Measurements from ENCODE around the gene CRAT. TPM values are rescaled to one million over a fixed set of nuclear protein-coding genes. Genes with fewer than 3 reads are reported as not detected.

Gene CRAT
- total RNA-seq, 1 experiment from 2014 or later: 16.1 TPM

DNA sequence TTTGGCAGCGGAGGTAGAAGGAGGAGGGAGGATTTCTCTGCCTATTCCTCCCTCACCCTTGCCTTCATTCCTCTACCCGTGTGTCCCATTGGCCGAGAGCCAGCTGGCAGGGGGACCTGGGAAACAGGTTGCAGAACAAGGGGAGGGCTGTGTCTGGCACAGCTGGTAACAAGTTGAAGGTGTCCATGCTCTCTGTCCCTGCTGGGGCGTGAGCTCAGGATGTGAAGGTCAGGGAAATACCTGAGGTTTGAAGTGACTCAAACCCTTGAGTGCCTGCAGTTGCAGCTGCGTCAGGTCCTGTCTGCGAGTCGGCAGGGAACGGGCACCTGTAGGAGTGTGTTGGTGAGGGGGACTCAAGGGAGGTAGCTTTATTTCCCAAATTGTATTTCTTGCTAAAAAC, 58.0 kb downstream of the CRAT start:
- Histone ChIP-seq H3K79me2 (ENCODE audit: low read length) (no peaks in the 10 kb centered on the region), H3K4me3 (ENCODE audit: low read length) (no peak overlapping the region), H3K27ac (ENCODE audit: low read length) (peak overlapping the region; percentile 94), H3K27me3 (ENCODE audit: low read length) (no peaks in the 10 kb centered on the region), H3K4me2 (ENCODE audit: low read length) (peak overlapping the region; percentile 52), H3K9me2 (replicated peaks; ENCODE audit: low read length) (no peaks in the 10 kb centered on the region), H3F3A (ENCODE audit: low read length, unreplicated experiment) (no peaks in the 10 kb centered on the region), H4K20me1 (ENCODE audit: low read length) (no peaks in the 10 kb centered on the region), H3K36me3 (ENCODE audit: low read depth, low read length) (no peaks in the 10 kb centered on the region; the same call in 1 of the 2 replicates), H3K4me1 (ENCODE audit: insufficient read depth, low read length) (peaks cover 10% of the 10 kb centered on the region), H2AFZ (ENCODE audit: low read length) (no peak overlapping the region), H3K9ac (ENCODE audit: low read length) (peak overlapping the region; percentile 68), H3K9me3 (ENCODE audit: low read length) (no peaks in the 10 kb centered on the region)
- ATAC-seq: peak; percentile 97
- TF ChIP-seq EZH2phosphoT487 (IDR thresholded peaks at IDR 0.05; ENCODE audit: borderline replicate concordance, low read length) (no peak), EZH2 (IDR thresholded peaks at IDR 0.05; ENCODE audit: low read length, unreplicated experiment) (no peak)
- TF ChIP-seq, protein P1, sequence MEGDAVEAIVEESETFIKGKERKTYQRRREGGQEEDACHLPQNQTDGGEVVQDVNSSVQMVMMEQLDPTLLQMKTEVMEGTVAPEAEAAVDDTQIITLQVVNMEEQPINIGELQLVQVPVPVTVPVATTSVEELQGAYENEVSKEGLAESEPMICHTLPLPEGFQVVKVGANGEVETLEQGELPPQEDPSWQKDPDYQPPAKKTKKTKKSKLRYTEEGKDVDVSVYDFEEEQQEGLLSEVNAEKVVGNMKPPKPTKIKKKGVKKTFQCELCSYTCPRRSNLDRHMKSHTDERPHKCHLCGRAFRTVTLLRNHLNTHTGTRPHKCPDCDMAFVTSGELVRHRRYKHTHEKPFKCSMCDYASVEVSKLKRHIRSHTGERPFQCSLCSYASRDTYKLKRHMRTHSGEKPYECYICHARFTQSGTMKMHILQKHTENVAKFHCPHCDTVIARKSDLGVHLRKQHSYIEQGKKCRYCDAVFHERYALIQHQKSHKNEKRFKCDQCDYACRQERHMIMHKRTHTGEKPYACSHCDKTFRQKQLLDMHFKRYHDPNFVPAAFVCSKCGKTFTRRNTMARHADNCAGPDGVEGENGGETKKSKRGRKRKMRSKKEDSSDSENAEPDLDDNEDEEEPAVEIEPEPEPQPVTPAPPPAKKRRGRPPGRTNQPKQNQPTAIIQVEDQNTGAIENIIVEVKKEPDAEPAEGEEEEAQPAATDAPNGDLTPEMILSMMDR (conservative IDR thresholded peaks at IDR 0.05; ENCODE audit: low read depth, low read length): no peak
- peak; percentile 97 for DNase-seq
- BruUV-seq (replicated peaks): no TSS peak
- intact Hi-C loops (cut with micrococcal nuclease): no loop called here
- CTCF ChIA-PET: no interaction called here
- POLR2A ChIA-PET (ENCODE audit: unreplicated experiment): no interaction called here

Other genes with a start within 250 kb of the CRAT start
- 7.4 and 12.9 TPM in 2 replicates for gene KYAT1, start 228.8 kb downstream of the CRAT start, total RNA-seq (2014; rRNA removed)
- 58.9 and 65.5 TPM in 2 replicates for gene LRRC8A, start 228.7 kb downstream of the CRAT start, total RNA-seq (2014; rRNA removed)
- 1.6 TPM in 1 of 2 replicates, not detected in the other for gene PHYHD1, start 189.8 kb downstream of the CRAT start, total RNA-seq (2014; rRNA removed)
- gene DOLK, start 163.2 kb downstream of the CRAT start, total RNA-seq (2014; rRNA removed): 17.9 and 23.7 TPM in 2 replicates
- gene NUP188, start 163.1 kb downstream of the CRAT start, total RNA-seq (2014; rRNA removed): 48.0 and 52.0 TPM in 2 replicates
- gene SH3GLB2, start 82.5 kb downstream of the CRAT start, total RNA-seq (2014; rRNA removed): 44.1 and 60.4 TPM in 2 replicates
- gene MIGA2, start 74.2 kb downstream of the CRAT start, total RNA-seq (2014; rRNA removed): 29.6 TPM in 2 replicates
- 27.3 and 37.1 TPM in 2 replicates for gene DOLPP1, start 29.7 kb downstream of the CRAT start, total RNA-seq (2014; rRNA removed)
- 138 and 154 TPM in 2 replicates for gene PTPA, start 622 bp upstream of the CRAT start, total RNA-seq (2014; rRNA removed)
- 42.8 and 46.1 TPM in 2 replicates for gene IER5L, start 67.5 kb upstream of the CRAT start, total RNA-seq (2014; rRNA removed)